Tibial artery (tissue), 4 donors: Measurements from ENCODE around the gene SEC24D.

Experiments
- DNase-seq, 2 donors: peaks; one replicate each; pipeline ENCODE4 v3.0.0-alpha.2; 2019
- H3K27ac ChIP-seq, 2 donors: fragments of 200-600 bp; sonication (generic) in 1 of 2; 1 replicate in 1 of 2; 2 replicates in 1 of 2; pipeline ENCODE4 v1.5.1; 2018 to 2019; ENCODE audit warnings: mild to moderate bottlenecking in 1 of 2
- H3K27me3 ChIP-seq, 2 donors: fragments of 200-600 bp; sonication (generic) in 1 of 2; one replicate each; pipeline versions ENCODE4 v1.5.1 to v1.6.0; 2016 to 2019
- H3K36me3 ChIP-seq, 3 donors: fragments of 200-600 bp; sonication (generic) in 2 of 3; one replicate each; pipeline ENCODE4 v1.5.1; 2016 to 2019; ENCODE audit warnings: mild to moderate bottlenecking in 2 of 3
- H3K4me1 ChIP-seq, 4 donors: fragments of 200-600 bp; sonication (generic) in 2 of 4; 1 replicate in 3 of 4; 2 replicates in 1 of 4; pipeline ENCODE4 v1.5.1; 2016 to 2019
- H3K4me3 ChIP-seq, 2 donors: fragments of 200-600 bp; sonication (generic) in 1 of 2; 1 replicate in 1 of 2; 2 replicates in 1 of 2; pipeline ENCODE4 v1.5.1; 2018 to 2019; ENCODE audit warnings: mild to moderate bottlenecking in 2 of 2
- H3K9me3 ChIP-seq, 3 donors: fragments of 200-600 bp; sonication (generic) in 1 of 3; one replicate each; pipeline ENCODE4 v1.5.1; 2016 to 2019
- intact Hi-C: fragments of 100-400 bp; cut with DNase I; formaldehyde crosslinking; loops from one replicate; pipeline ENCODE4 v1.15.0; 2023; ENCODE audit warnings: low total_unique reads
- TF ChIP-seq, protein P1 (sequence below), 2 experiments: fragments of 200-600 bp in 1 of 2; fragments of 450-650 bp in 1 of 2; IDR thresholded peaks; one replicate each; pipeline ENCODE4 v1.5.1; 2017 to 2019; ENCODE audit warnings: antibody characterized with exemption in 2 of 2, mild to moderate bottlenecking in 1 of 2, moderate library complexity in 1 of 2

Gene SEC24D

DNA sequence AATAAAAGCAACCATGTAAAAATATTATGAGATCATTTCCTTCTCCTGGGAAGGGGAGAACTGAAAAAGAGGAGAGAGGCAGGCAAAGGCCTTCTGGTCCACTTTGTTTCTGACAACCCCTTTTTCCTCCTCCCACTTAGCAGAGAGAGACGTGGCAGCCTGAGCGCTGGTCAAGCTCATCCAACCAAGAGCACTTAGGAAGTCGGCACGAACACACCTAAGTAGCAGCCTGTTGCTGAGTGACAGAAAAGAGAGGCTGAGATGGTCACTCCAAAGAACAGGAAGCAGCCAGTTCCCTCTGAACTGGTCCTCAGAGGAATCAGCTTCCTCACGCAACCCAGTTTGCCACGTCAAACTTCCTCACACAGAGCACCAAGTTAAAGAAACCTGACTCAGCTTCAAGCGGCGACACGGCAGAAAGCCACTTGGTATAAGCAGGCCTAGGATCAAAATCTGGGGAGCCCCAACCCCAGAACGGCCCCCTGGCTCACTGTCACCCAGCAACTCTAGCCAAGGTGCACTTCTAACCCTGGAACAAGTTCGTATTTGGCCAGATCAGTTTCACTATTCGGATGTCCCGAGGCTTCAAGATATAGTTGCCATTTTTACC is 861 bp downstream of the SEC24D start:
- Histone ChIP-seq H3K4me1 (peaks cover 0 to 52% (median 22%) of the 10 kb centered on the region in 4 donors), H3K27me3 (no peaks in the 10 kb centered on the region), H3K4me3 (peak overlapping the region; percentile 67 to 92), H3K9me3 (no peaks in the 10 kb centered on the region), H3K27ac (peak overlapping the region; percentile 91 to 95), H3K36me3 (peaks cover 14 to 26% (median 16%) of the 10 kb centered on the region in 3 donors)
- DNase-seq, result peak; percentile 77 to 85
- TF ChIP-seq, protein P1, sequence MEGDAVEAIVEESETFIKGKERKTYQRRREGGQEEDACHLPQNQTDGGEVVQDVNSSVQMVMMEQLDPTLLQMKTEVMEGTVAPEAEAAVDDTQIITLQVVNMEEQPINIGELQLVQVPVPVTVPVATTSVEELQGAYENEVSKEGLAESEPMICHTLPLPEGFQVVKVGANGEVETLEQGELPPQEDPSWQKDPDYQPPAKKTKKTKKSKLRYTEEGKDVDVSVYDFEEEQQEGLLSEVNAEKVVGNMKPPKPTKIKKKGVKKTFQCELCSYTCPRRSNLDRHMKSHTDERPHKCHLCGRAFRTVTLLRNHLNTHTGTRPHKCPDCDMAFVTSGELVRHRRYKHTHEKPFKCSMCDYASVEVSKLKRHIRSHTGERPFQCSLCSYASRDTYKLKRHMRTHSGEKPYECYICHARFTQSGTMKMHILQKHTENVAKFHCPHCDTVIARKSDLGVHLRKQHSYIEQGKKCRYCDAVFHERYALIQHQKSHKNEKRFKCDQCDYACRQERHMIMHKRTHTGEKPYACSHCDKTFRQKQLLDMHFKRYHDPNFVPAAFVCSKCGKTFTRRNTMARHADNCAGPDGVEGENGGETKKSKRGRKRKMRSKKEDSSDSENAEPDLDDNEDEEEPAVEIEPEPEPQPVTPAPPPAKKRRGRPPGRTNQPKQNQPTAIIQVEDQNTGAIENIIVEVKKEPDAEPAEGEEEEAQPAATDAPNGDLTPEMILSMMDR (IDR thresholded peaks at IDR 0.05), result no peak
- intact Hi-C loops, result loop anchor here (2.0 kb wide), 1 partner anchor 56 kb away; no protein-coding TSS in a partner anchor

GRCh38 chr4:118834070-118834469 is 1.9 kb downstream of the SEC24D start:
- H3K27ac ChIP-seq, result peak overlapping the region; percentile 91 to 95
- TF ChIP-seq, protein P1 (IDR thresholded peaks at IDR 0.05), result no peak
- H3K4me1 ChIP-seq, result peaks cover 0 to 58% (median 22%) of the 10 kb centered on the region in 4 donors
- H3K36me3 ChIP-seq, result peaks cover 20 to 34% (median 21%) of the 10 kb centered on the region in 3 donors
- no peaks in the 10 kb centered on the region for H3K9me3 ChIP-seq
- no peaks in the 10 kb centered on the region for H3K27me3 ChIP-seq
- H3K4me3 ChIP-seq, result peak overlapping the region in 1 of 2 donors; percentile 92
- intact Hi-C loops, result loop anchor here (2.0 kb wide), 1 partner anchor 57 kb away; no protein-coding TSS in a partner anchor
- DNase-seq, result no peak

DNA sequence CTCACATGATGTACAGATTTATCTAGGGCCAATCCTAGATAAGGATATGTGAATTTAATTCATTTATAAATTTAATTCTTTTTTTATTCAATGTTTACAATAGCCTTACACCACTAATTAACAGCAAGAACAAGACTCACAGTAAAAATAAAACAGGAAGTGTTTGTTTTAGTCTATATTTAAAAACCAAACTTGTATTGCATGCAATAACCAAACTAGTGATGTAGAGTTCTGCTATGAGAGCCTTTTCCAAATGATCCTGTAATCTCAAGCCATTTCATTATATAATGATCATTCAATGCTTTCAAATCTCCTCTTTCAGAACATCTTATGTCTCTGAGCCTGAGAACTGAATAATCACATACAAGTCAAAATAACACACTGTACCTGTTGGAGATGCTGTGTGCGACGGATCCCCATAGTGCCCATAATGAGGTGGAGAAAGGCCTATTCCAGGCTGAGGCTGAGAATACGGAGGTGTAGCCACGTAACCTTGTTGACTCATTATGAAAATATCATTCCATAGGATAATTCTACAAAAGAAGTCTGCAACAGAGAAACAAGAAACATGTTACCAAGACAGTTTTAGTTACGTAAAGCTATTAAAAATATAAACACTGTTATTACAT is 2.6 kb downstream of the SEC24D start:
- intact Hi-C loops, result no loop called here
- Histone ChIP-seq H3K4me3 (no peak overlapping the region), H3K27me3 (no peaks in the 10 kb centered on the region), H3K36me3 (peaks cover 21 to 36% (median 24%) of the 10 kb centered on the region in 3 donors), H3K9me3 (no peaks in the 10 kb centered on the region), H3K4me1 (peaks cover 0 to 66% (median 26%) of the 10 kb centered on the region in 4 donors), H3K27ac (peak overlapping the region in 1 of 2 donors; percentile 95)
- TF ChIP-seq, protein P1 (IDR thresholded peaks at IDR 0.05), result no peak
- DNase-seq, result no peak

- peaks cover 24 to 38% (median 26%) of the 10 kb centered on the region in 3 donors for H3K36me3 ChIP-seq
- no peak overlapping the region for H3K4me3 ChIP-seq
- H3K27ac ChIP-seq, result no peak overlapping the region
These were observed 6.8 kb downstream of the SEC24D start for GRCh38 chr4:118829107-118829506.

DNA sequence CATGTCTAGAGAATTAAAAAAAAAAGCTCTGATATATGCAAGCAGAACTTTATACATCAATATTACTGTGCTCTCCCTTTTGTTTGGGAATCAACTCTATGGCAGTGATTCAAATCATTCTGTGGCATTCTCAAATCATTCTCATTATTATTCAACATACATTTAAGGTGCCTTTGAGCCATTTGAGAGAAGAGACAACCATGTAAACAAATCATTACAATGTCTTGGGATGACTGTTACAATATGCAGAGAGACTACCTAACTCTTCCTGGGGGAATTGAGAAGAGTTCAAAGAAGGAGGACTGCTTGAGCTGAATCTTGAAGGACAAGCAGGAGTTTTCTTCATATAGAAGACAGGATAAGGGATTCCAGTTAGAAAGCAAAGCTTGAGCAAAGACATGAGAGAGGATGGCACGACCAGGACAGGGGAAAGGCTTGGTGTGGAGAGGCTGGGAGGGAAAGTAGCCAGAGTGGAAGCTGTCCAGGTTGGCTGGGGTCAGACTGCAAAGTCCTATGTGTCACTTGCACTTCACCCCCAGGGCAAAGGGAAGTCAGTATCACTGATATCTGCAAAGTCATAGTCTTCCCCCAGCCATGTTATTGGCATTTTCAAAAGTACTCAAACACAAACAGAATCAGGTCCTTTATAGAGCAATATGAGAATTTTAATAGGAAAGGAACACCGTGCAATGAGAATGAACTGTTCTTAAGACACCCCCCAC is 9.0 kb downstream of the SEC24D start:
- TF ChIP-seq, protein P1 (IDR thresholded peaks at IDR 0.05), result no peak
- Histone ChIP-seq H3K4me1 (peaks cover 0 to 91% (median 32%) of the 10 kb centered on the region in 4 donors), H3K27ac (no peak overlapping the region), H3K4me3 (no peak overlapping the region), H3K9me3 (no peaks in the 10 kb centered on the region), H3K27me3 (no peaks in the 10 kb centered on the region), H3K36me3 (peaks cover 19 to 26% (median 24%) of the 10 kb centered on the region in 3 donors)
- DNase-seq, result no peak
- intact Hi-C loops, result no loop called here

More at GRCh38 chr4:118829107-118829506, 6.8 kb downstream of the SEC24D start:
- Histone ChIP-seq H3K4me1 (peaks cover 0 to 92% (median 39%) of the 10 kb centered on the region in 4 donors), H3K9me3 (no peaks in the 10 kb centered on the region), H3K27me3 (no peaks in the 10 kb centered on the region)
- TF ChIP-seq, protein P1 (IDR thresholded peaks at IDR 0.05), result no peak
- DNase-seq, result no peak
- intact Hi-C loops, result no loop called here
